B cell (primary cell): ENCODE results near the gene SYNGR3. TPM values are rescaled to one million over a fixed set of nuclear protein-coding genes. Genes with fewer than 3 reads are reported as not detected.

Experiments used
- ATAC-seq: fragments of 200-7000 bp; cut with Tn5 transposase; one replicate; pipeline ENCODE4 v1.10.0; 2021; ENCODE audit warnings: low read depth, mild to moderate bottlenecking, moderate number of reproducible peaks, moderate library complexity
- CTCF ChIA-PET: fragments of 350-600 bp; sonication (Branson Sonifier 250); formaldehyde crosslinking; loops from one replicate; lab custom pipeline; 2021; ENCODE audit warnings: antibody characterized with exemption, inconsistent platforms; lab: Charles Lee
- POLR2A ChIA-PET: fragments of 350-600 bp; sonication (Branson Sonifier 250); formaldehyde crosslinking; loops from one replicate; lab custom pipeline; 2021; ENCODE audit warnings: antibody characterized with exemption; lab: Charles Lee
- DNase-seq: peaks from one replicate; pipeline ENCODE4 v3.0.0; 2013
- H2AFZ ChIP-seq: 2 replicates; pipeline ENCODE4 v1.6.1; 2012; ENCODE audit warnings: mild to moderate bottlenecking, low read depth, low read length; ENCODE audit not compliant: insufficient read depth, poor library complexity, severe bottlenecking
- H3K27ac ChIP-seq, 2 donors: 1 replicate in 1 of 2; 2 replicates in 1 of 2; pipeline ENCODE4 v1.5.1; 2012 to 2013; ENCODE audit warnings: low read length in 2 of 2, mild to moderate bottlenecking in 2 of 2, moderate library complexity in 1 of 2
- H3K27me3 ChIP-seq, 4 experiments: fragments of 200-600 bp in 1 of 4; sonication (generic) in 1 of 4; replicated peaks in 1 of 4; 1 replicate in 2 of 4; 2 replicates in 2 of 4; pipeline versions ENCODE4 v1.6.1 to v1.7.0; 2013 to 2016; ENCODE audit warnings: low read length in 3 of 4, mild to moderate bottlenecking in 2 of 4, mixed read lengths in 1 of 4, moderate library complexity in 1 of 4; ENCODE audit not compliant: insufficient read depth in 4 of 4, control insufficient read depth in 3 of 4; ENCODE audit errors: control extremely low read depth in 1 of 4
- H3K36me3 ChIP-seq, 2 experiments: replicated peaks in 1 of 2; 1 replicate in 1 of 2; 2 replicates in 1 of 2; pipeline versions ENCODE4 v1.6.1 to v1.7.1; 2013; ENCODE audit warnings: low read length in 1 of 2; ENCODE audit not compliant: insufficient read depth in 2 of 2, control insufficient read depth in 1 of 2; ENCODE audit errors: control extremely low read depth in 1 of 2, extremely low read depth in 1 of 2
- H3K4me1 ChIP-seq, 2 donors: fragments of 200-600 bp in 1 of 2; sonication (generic) in 1 of 2; 1 replicate in 1 of 2; 2 replicates in 1 of 2; pipeline versions ENCODE4 v1.5.1 to v1.6.1; 2013 to 2017; ENCODE audit warnings: low read length in 2 of 2; ENCODE audit not compliant: control insufficient read depth in 2 of 2, insufficient read depth in 2 of 2
- H3K4me2 ChIP-seq: replicated peaks from 2 replicates; pipeline ENCODE3; 2012; ENCODE audit warnings: mild to moderate bottlenecking, low read depth, low read length; ENCODE audit not compliant: poor library complexity, severe bottlenecking
- H3K4me3 ChIP-seq, 5 experiments: fragments of 200-600 bp in 1 of 5; sonication (generic) in 1 of 5; 1 replicate in 3 of 5; 2 replicates in 2 of 5; pipeline versions ENCODE4 v1.5.1 to v1.7.0; 2011 to 2016; ENCODE audit warnings: low read length in 4 of 5, mild to moderate bottlenecking in 4 of 5, low read depth in 2 of 5, control low read depth in 1 of 5, moderate library complexity in 1 of 5; ENCODE audit not compliant: insufficient read depth in 1 of 5; ENCODE audit errors: control extremely low read depth in 1 of 5, extremely low read depth in 1 of 5
- H3K79me2 ChIP-seq: fragments of 200-600 bp; sonication (generic); one replicate; pipeline ENCODE4 v1.6.0; 2016; ENCODE audit warnings: low read length; ENCODE audit not compliant: control insufficient read depth, insufficient read depth
- H3K9ac ChIP-seq: fragments of 200-600 bp; sonication (generic); 2 replicates; pipeline ENCODE4 v1.6.1; 2017; ENCODE audit warnings: mild to moderate bottlenecking, low read length, moderate library complexity
- H3K9me3 ChIP-seq, 3 donors: one replicate each; pipeline versions ENCODE4 v1.6.1 to v1.7.1; 2013; ENCODE audit warnings: low read length in 2 of 3; ENCODE audit not compliant: control insufficient read depth in 2 of 3, insufficient read depth in 1 of 3; ENCODE audit errors: control extremely low read depth in 1 of 3
- H4K20me1 ChIP-seq: 2 replicates; pipeline ENCODE4 v1.6.0; 2012; ENCODE audit warnings: mild to moderate bottlenecking, low read length; ENCODE audit not compliant: insufficient read depth, control insufficient read depth, poor library complexity, severe bottlenecking
- H3K27ac Mint-ChIP-seq: one replicate; pipeline ENCODE4 v1.8.0; 2021; ENCODE audit warnings: mixed read lengths
- H3K27me3 Mint-ChIP-seq: one replicate; pipeline ENCODE4 v1.8.0; 2021; ENCODE audit warnings: mixed read lengths
- H3K4me1 Mint-ChIP-seq: one replicate; pipeline ENCODE4 v1.8.0; 2021; ENCODE audit warnings: mixed read lengths
- H3K4me3 Mint-ChIP-seq: one replicate; pipeline ENCODE4 v1.8.0; 2021; ENCODE audit warnings: mixed read lengths
- H3K9me3 Mint-ChIP-seq: one replicate; pipeline ENCODE4 v1.8.0; 2022; ENCODE audit warnings: mixed read lengths; ENCODE audit not compliant: insufficient read depth
- CTCF ChIP-seq: fragments of 200-600 bp; IDR thresholded peaks from one replicate; pipeline ENCODE4 v1.8.0; 2022; ENCODE audit warnings: antibody characterized with exemption, mild to moderate bottlenecking
- EZH2 ChIP-seq: IDR thresholded peaks from 2 replicates; pipeline ENCODE4 v1.6.1; 2012; ENCODE audit warnings: borderline replicate concordance, low read depth, mild to moderate bottlenecking, moderate library complexity, low read length; ENCODE audit not compliant: insufficient read depth, poor library complexity, severe bottlenecking
- WGBS: methylation state at CpG from one replicate; pipeline ENCODE4 v1.1.5; 2013; ENCODE audit warnings: missing lambda C conversion rate; ENCODE audit not compliant: insufficient coverage; 5-methylcytosine and 5-hydroxymethylcytosine counted together
- intact Hi-C: fragments of 100-400 bp; cut with micrococcal nuclease; formaldehyde crosslinking; loops from one replicate; pipeline ENCODE4 v1.10.0; 2022
- polyA plus RNA-seq: library from polyadenylated mRNA; depleted of rRNA; stranded (reverse); fragments of >200 nt; gene quantifications from 2 replicates; pipeline ENCODE4 v1.2.3, GENCODE V29; 2012
- total RNA-seq, 2 donors: library from RNA; stranded (reverse); fragments of 120-200 nt in 1 of 2; gene quantifications; 1 replicate in 1 of 2; 2 replicates in 1 of 2; pipeline versions ENCODE4 v1.2.3 to v1.2.4, GENCODE V29; 2013 to 2022

The SYNGR3 gene
- total and polyA plus RNA-seq, 2 donors (not counting 1 experiment from before 2014, with no cell fraction given): 19.5 to 19.8 TPM

- Mint-ChIP-seq H3K4me1 (peaks cover 20% of the 10 kb centered on the region), H3K27ac (no peak overlapping the region), H3K4me3 (no peak overlapping the region), H3K27me3 (no peaks in the 10 kb centered on the region), H3K9me3 (no peaks in the 10 kb centered on the region)
- Histone ChIP-seq H2AFZ (no peak overlapping the region), H3K27me3 (no peaks in the 10 kb centered on the region), H3K4me1 (peaks cover 12 to 21% of the 10 kb centered on the region in 2 donors), H3K4me2 (no peak overlapping the region), H3K36me3 (peaks cover 0 to 49% of the 10 kb centered on the region in 2 experiments), H3K27ac (no peak overlapping the region), H3K9ac (no peak overlapping the region), H3K9me3 (no peaks in the 10 kb centered on the region), H4K20me1 (peaks cover 63% of the 10 kb centered on the region), H3K79me2 (peaks cover 45% of the 10 kb centered on the region), H3K4me3 (no peak overlapping the region)
- POLR2A ChIA-PET: interaction anchor here (0.6 kb wide), 1 partner anchor 10 kb away, joined by 5 read pairs; no protein-coding TSS in a partner anchor
- TF ChIP-seq EZH2 (no peak), CTCF (no peak)
- DNase-seq (no peak), ATAC-seq (no peak)
- intact Hi-C loops: no loop called here
- CTCF ChIA-PET: interaction anchor here (4.9 kb wide), 1 partner anchor 139 kb away, joined by 46 read pairs; no protein-coding TSS in a partner anchor
- WGBS: 98% methylated on average over 50 of the region's 53 CpGs
Observed at GRCh38 chr16:2001456-2002355, 11.9 kb downstream of the SYNGR3 start.
